Measurements from ENCODE around the gene CYREN. TPM values are rescaled to one million over a fixed set of nuclear protein-coding genes. Genes with fewer than 3 reads are reported as not detected.

CYREN gene, protein sequence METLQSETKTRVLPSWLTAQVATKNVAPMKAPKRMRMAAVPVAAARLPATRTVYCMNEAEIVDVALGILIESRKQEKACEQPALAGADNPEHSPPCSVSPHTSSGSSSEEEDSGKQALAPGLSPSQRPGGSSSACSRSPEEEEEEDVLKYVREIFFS
- total RNA-seq (2022; extraction: Qiagen RNA extraction) = 63.3 to 80.8 TPM (median 73.5 TPM) in 5 replicates

DNA sequence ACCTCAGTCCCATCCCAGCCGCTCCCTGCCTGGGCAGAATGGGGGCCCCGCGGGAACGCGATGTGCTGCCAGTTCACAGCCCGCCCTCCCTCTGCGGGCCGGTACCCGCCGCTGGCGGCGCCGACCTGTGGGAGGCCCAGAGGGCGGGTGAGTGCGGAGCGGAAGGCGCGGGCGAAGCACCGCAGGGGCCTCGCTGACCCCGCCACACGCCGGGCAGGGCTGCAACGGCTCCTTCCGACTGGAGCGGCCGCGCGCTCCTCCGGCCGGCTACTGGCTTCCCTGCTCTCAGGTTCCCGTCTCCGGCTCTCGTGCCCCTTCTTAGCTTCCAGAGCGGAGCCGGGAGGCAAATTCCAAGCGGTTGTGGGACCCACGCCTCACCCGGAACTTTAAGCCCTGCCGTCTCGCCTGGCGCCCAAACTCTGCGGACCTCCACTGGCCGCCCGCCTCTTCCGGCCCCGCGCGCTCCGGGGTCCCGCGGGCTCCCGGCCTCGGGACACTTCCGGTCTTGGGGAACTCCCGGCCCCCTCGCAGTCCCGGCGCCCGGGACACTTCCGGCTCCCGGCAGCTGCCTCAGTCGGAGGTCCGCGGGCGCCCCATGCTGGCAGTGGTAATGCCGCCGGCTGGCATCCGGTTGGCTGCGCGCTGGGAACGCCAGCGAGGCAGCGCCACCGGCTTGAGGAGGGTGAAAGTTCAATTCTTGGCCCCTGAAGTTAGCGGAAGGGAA is at the start of gene CYREN:
TSS of gene CYREN (minus strand) at position 434 of the 724 bp plus-strand sequence. CDS start 1,785 bp downstream, outside the sequence.

DNA sequence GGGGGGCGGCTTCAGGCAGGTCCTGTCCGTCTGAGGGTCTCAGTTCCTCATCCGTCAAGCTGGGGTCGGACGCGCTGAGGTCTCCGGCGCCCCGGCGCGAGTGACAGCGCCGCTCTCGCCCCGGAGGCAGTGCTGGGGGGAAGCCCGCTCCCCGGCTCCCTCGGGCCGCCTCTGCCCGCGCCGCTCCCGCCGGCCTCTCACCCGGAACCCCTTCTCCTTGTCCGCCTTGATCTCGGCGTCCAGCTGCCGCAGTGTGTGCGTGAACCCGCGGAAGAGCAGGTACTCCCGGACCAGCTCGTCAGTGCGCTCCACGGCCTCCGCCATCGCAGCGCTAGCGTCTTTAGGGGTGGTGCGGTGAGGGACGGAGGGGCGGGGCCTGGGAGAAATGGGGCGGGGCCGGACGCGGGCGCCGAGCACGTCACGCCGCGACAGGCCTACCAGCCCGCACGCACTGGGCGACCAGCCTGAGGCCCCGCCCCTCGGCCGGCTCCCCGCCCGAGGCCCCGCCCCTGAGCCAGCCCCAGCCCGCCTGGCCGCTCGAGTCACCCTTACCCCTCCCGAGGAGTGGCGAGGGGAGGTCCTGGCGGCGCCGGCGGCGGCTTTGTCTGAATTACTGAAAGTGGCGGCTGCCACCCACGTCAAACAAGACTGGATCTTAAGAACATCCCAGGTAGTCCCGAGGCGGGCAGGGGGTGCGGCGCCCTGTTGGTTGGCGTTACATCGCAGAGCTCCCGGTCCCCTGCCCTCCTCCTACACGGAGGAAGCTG is 40.9 kb upstream of the CYREN start, which contains the start of gene WDR91:
TSS of gene WDR91 (minus strand) at position 348 of the 767 bp plus-strand sequence. CDS start at position 324, 24 bp downstream.

GRCh38 chr7:135147899-135148721 is 22.4 kb downstream of the CYREN start, which contains the start of gene TMEM140:
Gene TMEM140 (plus strand): TSS chr7:135148072. CDS start chr7:135164442, 16,370 bp downstream.

Other genes starting within 250 kb of the CYREN start
- gene AGBL3, start 184.2 kb downstream of the CYREN start, total RNA-seq (2022; extraction: Qiagen RNA extraction) = 0.93 to 1.1 TPM (median 1.0 TPM) in 5 replicates
- 0.98 to 1.8 TPM (median 1.1 TPM) in 5 replicates for gene TMEM140, start 22.6 kb downstream of the CYREN start, total RNA-seq (2022; extraction: Qiagen RNA extraction)
- gene WDR91, start 40.8 kb upstream of the CYREN start, total RNA-seq (2022; extraction: Qiagen RNA extraction) = 6.3 to 7.6 TPM (median 7.0 TPM) in 5 replicates
- gene STRA8, start 63.1 kb upstream of the CYREN start, total RNA-seq (2022; extraction: Qiagen RNA extraction) = not detected in 5 replicates